Stimulated activated CD4-positive, alpha-beta T cell treated with anti-CD3 and anti-CD28 coated beads, Interleukin-4, amount 100 ng/mL, for 1 hour (primary cell): ENCODE data around the gene SPPL3.

Experiments used
- DNase-seq: peaks from one replicate; pipeline ENCODE4 v3.0.0-alpha.2; 2020

The SPPL3 gene

GRCh38 chr12:120767071-120768024, 136.8 kb downstream of the SPPL3 start:
- no peak for DNase-seq

- no peak for DNase-seq
Measured at GRCh38 chr12:120766566-120766965, 137.6 kb downstream of the SPPL3 start.

DNA sequence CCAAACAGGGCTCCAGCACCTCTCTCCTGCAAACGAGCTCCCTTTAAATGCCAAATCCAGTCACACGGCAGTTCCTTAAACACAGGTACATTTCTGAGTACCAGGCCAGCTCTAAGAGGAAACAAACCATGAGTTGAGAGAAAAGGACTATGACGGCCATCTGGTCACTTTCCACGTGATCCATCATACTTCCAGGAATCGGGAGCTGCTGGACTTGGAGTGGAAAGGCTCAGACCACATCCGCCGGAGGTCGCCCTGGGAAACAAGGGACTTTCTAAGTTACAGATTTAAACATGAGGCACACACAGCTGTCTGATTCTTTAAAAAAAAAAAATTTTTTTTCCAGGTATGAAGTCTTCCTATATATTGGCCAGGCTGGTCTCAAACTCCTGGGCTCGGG, 139.3 kb downstream of the SPPL3 start:
- no peak for DNase-seq

DNA sequence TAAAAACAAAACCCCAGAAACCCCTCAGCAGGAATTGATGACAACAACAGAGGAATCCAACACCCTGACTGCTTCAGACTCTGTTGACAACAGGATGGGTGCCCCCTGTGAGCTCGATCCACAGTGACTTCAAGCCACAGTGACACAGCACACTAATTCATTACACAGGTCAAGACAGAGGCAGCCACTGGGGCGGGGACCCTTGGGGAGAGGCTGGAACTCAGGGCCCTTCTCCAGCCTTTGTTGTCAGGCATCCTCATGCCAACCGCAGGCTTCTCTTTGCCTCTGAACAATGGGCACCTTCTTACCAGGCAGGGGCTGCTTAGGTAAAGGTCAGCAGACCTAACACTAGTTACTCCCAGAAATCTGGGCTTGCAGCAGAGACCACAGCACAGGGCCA, 140.9 kb downstream of the SPPL3 start:
- no peak for DNase-seq

GRCh38 chr12:120762086-120762485, 142.1 kb downstream of the SPPL3 start:
- no peak for DNase-seq

GRCh38 chr12:120761519-120761934, 142.6 kb downstream of the SPPL3 start:
- DNase-seq: no peak

GRCh38 chr12:120760349-120761254, 143.6 kb downstream of the SPPL3 start:
- DNase-seq: no peak

GRCh38 chr12:120759591-120760348, 144.4 kb downstream of the SPPL3 start:
- no peak for DNase-seq

DNA sequence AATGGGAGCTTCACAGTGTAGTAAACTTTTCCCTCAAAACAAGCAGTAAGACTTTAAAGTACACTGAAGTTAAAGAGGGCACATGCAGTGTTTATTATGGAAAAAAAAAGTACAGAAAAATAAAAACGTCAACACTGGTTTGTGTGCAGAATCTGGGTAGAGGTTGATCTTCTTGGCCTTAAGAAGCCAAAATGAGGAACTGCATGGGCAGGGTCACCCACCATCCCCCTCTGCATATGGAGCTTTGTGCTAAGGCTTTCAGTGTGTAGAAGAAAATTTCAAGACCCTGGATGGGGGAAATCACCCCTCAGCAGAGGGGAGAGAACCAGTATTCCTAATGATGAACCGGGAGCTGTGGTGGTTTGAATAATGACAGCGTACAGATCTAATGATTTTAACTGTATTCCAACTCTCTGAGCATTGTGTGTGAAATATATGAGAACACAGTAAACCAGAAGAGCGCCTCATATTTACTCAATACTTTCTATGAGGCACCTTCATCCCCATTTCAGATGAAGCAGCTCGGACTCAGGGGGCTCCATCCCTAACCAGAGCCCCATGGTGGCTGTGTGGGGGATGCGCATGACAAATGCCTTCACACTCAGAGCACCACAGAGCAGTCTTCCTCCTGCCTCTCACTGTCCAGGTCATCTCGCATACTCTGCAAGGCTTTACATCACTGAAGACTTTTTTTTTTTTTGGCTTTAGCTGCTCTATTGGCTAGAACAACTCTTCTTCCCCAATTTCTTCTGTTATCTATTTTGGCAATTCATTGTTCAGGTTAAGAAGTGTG, 145.2 kb downstream of the SPPL3 start:
- no peak for DNase-seq

DNA sequence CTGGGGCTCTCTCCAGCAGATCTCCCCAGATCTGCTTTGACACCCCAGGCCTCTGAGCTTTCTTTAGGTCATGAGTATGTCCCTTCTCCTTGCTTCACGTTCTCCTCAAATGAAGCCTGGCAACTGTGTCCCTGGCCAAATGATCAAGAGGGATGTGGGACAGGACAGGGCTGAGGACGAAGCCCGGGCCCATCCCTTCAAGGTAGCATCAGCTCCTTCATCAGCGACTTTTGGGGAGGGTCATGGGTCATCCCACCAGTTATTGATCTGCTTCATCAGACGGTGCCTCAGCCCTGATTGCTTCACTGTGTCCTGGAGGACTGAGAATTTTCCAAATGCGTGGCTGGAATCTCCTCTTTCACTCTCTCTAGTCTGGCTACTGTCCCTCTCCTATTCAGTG, 146.2 kb downstream of the SPPL3 start:
- DNase-seq: no peak

- DNase-seq: no peak
Measured at GRCh38 chr12:120757226-120757742, 146.9 kb downstream of the SPPL3 start.

- DNase-seq: no peak
Measured at GRCh38 chr12:120755269-120755668, 148.9 kb downstream of the SPPL3 start.

GRCh38 chr12:120754792-120755191, 149.4 kb downstream of the SPPL3 start:
- no peak for DNase-seq

DNA sequence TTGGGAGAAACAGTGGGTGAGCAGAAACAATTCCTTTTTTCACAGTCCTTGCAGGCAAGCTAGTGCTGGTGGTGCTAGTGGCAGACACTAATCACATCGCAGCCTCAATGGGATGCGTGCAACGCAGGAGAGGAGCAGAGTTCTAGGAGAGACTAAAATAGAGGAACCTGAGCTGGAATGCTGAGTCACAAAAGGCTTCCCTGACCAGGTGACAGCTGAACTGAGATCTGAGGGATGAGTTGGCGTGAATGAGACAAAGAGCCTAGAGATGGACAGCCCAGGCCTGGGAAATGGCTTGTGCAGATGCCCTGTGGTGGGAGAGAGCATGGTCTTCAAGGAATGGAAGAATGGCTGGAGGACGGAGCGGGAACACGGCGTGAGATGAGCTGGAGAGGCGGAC, 152.8 kb downstream of the SPPL3 start:
- DNase-seq: no peak

DNA sequence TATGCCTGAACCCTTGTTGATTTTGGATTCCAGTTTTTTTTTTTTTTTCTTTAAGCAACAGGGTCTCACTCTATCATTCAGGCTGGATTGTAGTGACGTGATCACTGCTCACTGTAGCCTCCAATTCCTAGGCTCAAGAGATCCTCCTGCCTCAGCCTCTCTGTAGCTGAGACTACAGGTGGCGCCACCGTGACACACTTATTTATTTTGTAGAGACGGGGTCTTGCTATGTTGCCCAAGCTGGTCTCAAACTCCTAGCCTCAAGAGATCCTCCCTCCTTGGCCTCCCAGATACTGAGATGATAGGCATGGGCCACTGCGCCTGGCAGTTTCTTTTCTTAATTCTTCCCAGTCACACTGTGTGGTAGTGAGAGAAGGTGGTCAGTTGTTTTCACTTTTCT, 153.4 kb downstream of the SPPL3 start:
- DNase-seq: no peak

DNA sequence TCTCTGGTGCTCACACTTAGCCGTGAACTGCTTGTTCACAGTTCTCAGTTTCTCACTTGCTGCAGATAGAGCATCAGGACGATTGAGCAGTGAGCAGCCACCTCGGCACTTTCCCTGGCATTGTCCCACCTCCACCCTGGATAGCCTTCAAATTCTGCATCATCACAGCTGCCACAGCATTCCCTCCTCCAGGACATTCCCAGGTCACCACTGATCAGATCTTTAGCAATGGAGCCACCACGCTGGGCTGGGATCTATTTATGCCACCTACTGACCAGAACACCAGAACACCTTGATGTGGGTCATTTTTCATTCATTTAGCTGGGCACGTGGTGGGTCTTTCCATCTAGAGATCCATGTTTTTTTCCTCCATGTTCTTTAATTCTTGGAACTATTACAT, 154.9 kb downstream of the SPPL3 start:
- no peak for DNase-seq

DNA sequence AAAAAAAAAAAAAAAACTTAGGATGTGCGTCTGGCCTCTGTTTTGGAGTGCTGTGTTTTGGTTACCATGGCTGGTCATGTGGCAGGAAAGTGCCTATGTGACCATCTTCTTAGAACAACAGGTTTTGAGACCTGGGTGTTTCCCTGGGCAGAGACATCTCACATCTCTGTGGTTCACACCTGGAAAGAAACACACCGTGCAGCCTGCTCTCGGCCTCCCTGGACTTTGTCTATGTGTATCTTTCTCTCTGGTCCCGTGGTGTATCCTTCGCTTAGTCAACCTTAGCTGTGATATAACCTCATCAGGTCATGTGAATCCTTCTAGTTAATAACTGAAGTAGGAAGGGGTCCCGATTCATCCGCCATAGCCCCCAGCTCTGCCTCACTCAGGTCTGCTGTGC, 155.9 kb downstream of the SPPL3 start:
- DNase-seq: no peak

DNA sequence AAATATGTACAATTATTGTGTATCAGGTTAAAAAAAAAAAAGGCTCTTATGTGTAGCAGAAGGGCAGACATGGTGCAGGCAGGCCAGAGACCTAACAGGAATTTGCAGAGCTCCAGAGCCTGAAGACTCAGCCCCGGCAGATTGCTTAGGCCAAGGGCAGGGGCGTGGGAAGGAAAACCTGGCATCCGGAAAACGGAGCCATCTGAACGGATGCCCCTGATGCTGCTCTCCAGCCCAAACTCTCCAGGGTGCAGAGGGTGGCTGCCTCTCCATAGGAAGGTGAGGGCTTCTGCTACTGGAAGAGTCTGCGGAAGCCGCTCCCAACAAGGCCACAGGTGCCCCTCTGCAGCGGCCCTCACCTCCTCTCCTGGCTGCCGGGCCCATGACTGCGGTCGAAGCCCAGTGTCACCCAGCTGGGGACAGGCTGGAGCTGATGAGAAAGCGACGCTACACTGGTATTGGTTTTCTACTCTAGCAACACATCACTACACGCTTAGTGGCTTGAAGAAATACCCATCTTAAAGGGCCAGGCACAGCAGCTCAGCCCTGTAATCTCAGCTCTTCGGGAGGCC, 159.2 kb downstream of the SPPL3 start:
- DNase-seq: no peak

- no peak for DNase-seq
Measured at GRCh38 chr12:120741476-120742421, 162.4 kb downstream of the SPPL3 start.

- DNase-seq: no peak
Measured at GRCh38 chr12:120740871-120741270, 163.3 kb downstream of the SPPL3 start.
